Measurements from ENCODE around the gene CD69.
A peak's percentile ranks its signal among the peaks of the same experiment; 100 is the strongest.

The CD69 gene

DNA sequence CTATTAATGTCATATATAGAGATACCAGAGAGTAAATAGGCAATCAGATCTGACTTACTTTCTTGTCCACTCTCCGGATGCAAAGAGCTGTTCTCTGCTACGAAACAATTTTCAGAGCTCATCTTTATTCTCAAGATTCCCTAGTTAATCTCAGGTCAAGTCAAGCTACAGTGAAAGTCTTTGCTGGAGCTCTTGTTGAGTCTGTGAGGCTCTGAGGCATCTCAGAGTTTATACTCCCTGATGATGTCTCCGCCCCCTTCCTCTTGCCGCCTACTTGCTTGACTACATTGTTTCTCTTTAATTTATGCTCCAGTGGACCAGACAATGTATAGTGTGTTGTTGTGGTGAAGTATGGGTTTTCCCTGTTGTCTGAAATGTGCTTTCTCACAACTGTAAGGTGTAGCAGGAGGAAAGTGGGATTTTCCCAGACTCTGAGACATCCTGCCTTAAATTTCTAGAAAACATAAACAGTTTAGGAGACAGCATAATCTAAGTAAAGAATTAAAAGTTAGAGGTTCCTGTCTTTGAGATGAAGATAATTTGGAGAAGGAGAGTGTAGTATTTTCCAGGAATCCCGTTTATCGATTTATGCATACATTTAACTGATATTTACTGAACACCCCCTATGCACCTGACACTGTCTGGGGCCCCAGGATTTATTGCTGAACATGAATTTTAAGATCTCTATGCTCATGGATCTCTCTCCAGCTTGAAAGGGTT is at the start of gene CD69:
CD69 (minus strand) TSS at position 203 of the 720 bp plus-strand sequence; CDS start at position 122, 81 bp downstream.
- DNase-seq, result no peak

DNA sequence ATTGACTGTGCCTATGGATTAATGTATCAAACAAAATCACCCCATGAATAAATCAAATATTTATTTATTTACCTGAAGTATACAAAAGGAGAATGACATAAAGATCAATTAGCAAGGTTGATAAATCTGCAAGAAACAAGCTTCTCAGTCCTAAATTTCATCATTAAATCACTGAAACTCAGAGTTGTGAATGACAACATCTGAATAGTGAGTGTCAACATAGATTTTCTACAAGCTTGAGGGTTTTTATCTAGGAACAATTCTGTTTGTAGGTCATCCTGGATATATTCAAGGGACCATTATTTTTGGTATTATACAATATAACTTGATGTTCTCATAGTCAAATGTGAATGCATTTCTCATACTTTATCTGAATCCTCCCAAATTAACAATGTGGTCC is 49.2 kb upstream of the CD69 start:
- no peak for DNase-seq

- no peak for DNase-seq
Observed at GRCh38 chr12:9809338-9809737, 48.6 kb upstream of the CD69 start.

- DNase-seq, result no peak
Observed at GRCh38 chr12:9808504-9808903, 47.8 kb upstream of the CD69 start.

DNA sequence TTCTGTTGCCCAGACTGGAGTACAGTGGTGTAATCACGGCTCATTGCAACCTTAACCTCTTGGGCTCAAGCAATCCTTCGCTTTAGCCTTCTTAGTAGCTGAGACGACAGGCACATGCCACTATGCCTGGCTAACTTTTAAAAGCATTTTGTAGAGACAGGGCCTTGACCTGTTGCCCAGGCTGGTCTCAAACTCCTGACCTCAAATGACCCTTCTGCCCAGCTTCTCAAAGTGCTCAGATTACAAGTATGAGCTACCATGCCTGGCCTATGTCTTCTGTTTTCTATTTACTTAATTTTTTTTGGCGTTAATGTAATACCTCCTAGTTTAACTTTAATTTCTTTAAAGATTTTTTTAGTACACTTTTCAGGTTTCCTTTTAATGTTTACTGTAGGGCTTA is 46.0 kb upstream of the CD69 start:
- no peak for DNase-seq

DNA sequence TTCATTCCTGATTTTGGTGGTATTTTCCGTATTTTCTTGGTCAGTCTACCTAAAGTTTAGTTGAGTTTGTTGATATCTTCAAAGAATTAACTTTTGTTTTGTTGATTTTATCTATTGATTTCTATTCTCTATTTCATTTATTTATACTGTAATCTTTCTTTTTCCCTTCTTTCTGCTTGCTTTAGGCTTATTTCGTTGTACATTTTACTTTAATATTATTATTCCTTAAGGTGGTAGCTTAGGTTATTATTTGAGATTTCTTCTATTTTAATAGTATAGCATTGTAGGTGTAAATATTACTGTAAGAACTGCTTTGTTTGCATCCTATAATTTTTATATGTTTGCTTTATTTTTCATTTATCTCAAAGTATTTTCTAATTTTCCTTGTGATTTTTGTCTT is 45.2 kb upstream of the CD69 start:
- no peak for DNase-seq

DNA sequence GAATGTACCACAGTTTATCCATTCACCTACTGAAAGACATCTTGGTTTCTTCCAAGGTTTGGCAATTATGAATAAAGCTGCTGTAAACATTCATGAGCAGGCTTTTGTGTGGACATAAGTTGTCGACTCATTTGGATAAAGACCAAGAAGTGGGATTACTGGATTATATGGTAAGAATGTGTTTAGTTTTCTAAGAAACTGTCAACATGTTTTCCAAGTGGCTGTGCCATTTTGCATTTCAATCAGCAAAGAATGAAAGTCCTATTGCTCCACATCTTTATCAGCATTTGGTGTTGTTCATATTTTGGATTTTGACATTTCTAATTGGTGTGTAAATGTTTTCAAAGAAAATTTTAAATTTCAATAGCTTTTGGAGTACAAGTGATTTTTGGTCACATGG is 39.3 kb upstream of the CD69 start:
- DNase-seq, result no peak

- DNase-seq, result peak; percentile 66 to 67
Observed at GRCh38 chr12:9797722-9798619, 37.3 kb upstream of the CD69 start.

DNA sequence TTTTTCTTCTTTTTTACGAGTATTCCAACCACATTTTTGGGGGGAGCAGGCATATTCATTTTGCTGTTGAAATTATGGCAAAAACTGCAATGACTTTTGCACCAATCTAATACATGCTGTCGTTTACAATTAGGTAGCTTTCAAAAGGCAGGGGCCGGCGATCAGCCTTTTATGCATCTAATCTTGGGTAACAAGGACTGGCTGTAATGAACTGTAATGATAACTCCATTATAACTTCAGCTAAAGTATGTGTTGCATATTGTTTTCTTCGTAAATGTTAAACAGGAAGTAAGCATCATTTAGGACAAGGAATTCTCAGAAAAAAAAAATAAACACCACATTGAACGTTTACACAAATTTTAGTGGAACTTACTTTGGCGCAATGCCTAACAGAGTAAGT is 36.3 kb upstream of the CD69 start:
- no peak for DNase-seq

- DNase-seq, result no peak
Observed at GRCh38 chr12:9796346-9796745, 35.6 kb upstream of the CD69 start.

- no peak for DNase-seq
Observed at GRCh38 chr12:9795945-9796344, 35.2 kb upstream of the CD69 start.

DNA sequence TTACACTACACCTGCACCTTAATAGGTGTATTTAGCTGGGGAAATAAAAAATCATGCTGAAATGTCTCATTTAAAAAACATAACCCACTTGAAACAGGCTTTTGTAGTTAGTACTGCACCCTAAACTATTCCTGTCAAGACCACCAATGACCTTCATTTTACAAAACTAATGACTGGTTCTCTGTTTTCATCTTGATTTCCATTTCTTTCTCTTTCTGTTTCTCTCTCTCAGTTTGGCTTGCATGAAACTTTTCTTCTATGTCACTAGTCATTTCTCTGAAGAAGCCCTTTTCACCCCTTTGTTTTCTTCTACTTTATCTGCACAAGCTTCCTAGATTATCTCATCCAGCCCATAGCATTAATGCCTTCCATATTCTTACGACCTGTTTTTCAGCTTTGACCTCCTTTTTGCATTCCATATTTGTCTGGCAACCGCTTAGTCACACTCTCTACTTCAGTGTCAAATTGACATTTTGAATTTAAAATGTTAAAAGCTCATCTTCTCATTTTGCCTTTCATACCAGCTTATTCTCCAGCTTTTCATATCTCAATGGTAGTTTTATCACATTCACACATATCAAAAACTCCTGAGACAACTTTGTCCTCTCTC is 33.9 kb upstream of the CD69 start:
- no peak for DNase-seq

DNA sequence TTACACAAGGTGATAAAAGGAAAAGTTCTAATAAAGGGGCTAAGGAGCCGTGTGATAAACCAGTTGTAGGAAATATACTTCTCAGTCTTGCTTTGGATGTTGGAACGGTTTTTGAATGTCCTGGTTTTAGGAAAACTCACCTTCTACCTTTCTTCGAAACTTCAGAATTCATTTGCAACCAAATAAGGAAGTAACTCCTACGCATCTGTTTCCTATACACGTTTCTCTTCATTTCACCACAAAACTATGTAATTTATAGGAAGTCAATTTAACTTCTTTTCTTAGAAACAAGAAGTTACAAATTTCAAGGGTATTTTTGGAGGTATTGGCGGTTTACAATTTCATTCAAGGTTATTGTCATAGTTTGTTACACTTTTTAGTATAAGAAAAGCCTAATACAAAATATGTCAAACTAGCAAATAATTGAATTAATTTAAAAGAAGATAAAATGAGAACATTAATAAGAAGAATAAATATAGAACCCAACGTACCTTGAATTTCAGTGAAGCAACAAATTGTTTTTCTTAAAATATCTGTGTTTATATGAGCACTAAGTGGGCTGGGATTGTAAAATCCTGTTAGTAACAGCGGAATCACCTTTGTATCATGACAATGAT is 33.2 kb upstream of the CD69 start:
- no peak for DNase-seq

DNA sequence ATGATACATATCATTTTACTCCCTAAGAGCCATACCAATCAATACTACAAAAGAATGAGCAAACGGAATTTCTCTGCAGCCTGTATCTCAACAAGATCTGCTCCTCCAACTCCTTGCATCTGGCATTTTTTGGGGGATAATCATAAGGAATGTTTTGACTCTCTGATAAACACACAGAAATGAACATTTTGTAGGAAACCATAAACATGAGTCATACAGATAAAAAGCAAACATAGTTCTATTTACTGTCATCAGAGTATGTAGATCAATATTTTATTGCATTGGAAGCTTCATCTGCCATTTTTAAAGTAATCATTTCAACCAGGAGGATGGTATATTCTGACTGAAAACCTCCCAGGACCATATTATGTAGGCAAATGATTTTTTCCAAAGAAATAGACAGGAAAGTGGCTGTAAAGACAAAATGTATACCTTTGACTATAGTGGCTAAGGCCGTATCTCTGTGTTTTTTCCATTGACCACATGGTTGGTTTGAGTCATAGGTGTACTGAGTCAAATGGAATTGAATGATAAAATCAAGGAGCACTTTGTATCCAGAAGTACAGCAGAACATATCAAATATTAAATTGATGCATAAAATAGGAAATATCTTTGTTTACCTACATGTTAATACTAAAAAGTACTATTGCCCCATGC is 32.4 kb upstream of the CD69 start:
- DNase-seq, result no peak

DNA sequence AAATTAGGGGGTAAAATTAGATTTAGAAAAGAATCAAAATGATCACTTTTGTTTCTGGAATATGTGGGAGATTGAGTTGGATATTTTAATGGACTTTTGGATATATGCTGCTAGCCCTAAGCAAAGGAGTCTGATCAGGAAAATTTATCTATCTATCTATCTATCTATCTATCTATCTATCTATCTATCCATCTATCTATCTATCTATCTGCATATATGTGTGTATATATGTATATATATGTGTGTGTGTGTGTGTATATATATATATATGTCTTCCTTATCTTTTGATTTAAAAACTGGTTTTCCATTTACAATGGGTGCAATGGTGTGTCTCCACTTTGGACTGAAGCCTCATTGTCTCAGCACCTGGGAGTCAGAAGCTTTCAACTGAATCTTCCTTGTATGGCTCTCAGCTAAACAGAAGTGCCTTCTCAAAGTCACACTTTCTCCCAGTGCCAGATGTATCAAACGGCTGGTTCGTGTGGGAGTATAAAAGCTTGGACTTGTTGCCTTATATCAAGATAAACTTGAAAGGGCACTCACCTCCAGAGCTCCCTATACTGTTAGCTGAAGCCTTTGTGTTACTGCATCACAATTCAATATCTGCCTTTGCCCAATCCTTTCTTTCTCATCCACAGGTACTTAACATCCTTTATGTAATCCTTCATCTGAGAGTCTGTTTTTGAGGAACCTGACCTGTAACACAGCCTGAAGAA is 31.6 kb upstream of the CD69 start:
- DNase-seq, result no peak

DNA sequence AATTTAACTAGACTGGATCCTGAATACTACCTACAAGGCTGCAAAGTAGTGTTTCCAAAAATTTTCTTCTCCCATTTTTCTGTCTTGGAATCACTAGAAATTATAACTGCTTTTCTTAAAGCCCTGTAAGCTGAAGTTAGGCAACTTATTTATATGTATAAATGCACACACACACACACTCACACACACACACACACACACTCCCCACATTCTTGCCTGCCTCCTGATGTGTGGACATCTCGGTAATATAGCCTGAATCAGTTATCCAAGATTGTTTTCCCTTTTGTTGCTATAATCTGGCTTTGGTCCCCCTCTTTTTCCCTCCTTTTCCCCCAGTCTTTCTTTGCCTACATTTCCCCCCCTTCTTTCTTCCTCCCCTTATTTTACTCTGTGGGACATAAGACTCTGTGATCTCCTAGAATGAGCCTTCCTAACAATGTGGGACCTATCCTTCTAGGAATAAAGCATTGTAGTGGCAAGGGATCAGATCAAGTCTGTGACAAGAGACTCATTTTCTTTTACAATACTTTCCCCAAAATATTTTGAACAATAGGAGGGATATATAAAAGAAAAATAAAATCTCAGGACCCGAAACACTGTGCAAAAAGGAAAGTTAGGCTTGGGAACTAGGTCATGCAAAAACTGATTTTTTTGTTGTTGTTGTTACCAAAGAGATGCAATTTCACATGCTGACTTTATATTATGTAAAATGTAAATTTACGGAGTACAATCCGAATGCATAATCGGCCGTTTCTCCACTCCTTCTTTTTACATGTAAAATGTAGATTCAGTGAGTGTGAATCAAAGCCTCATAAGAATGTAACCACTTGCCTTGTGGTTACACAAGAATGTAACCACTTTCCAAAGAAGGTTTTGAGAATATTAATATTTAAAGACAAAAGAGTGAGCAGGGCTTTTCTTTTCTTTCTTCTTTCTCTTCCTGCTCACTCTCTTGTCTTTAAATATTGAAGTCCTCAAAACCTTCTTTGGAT is 26.3 kb upstream of the CD69 start:
- DNase-seq, result no peak

- DNase-seq, result no peak
Observed at GRCh38 chr12:9784816-9785215, 24.1 kb upstream of the CD69 start.

DNA sequence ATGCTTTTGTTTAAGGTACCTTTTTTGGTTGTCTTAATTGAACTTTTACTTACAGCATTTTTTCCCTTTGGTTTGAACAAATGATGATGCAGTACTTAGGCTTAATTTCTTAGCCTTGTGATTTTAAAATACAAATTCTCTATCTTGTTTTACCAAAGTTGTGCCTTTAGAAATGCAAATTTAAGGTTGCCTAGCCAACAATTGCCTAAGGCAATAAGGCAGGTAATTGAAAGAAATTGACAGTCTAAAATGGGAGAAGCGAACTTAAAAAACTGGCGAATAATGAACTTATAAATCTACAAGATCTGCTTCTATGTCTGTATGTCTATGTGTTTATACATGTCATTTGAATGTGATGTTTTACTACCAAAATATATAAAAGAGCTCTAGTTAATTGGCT is 23.6 kb upstream of the CD69 start:
- DNase-seq, result no peak

DNA sequence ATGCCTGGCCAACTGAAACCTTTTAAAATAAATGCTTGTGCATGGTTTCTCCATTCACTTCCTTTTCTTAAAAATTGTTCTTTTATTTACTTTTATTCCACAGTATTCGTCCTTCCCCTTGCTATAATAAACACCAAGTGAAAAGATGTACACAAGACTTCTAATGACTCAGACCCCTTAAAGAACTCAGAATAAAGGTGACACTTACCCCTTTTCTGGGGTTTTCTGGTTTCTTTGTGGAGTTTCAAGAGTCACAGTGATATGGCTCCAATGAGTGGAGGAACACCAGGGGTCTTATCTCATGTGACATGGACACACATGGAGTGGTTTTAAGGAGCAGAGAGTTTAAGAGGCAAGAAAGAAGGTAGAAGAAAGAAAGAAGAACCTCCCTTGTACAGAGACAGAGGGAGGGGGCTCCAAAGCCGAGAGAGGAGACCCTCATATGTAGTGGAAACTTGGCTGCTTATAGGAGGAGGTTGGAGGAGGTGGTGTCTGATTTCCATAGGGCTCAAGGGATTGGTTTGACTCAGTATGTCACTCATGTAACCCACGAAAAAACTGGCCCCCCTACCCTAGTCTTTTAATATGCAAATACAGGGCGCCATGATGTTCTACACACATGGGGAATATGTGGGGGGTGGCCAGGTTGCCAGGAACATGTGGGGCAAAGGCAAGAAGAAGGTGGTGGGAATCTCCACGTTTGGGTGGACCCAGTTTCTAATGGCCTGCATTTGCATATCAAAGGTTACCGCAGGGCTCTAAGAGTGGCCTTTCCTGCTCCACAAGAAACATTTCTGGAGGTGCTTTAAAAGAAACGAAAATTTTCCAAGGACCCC is 22.1 kb upstream of the CD69 start:
- no peak for DNase-seq

GRCh38 chr12:9781360-9781759 is 20.7 kb upstream of the CD69 start:
- DNase-seq, result no peak

Measured in NCI-H1930 (cell line).